Fibroblast of skin of right biceps (primary cell): ENCODE measurements around the gene TFIP11.

ENCODE experiments used
- DNase-seq: peaks from one replicate; pipeline ENCODE4 v3.0.0-alpha.2; 2013

The TFIP11 gene

DNA sequence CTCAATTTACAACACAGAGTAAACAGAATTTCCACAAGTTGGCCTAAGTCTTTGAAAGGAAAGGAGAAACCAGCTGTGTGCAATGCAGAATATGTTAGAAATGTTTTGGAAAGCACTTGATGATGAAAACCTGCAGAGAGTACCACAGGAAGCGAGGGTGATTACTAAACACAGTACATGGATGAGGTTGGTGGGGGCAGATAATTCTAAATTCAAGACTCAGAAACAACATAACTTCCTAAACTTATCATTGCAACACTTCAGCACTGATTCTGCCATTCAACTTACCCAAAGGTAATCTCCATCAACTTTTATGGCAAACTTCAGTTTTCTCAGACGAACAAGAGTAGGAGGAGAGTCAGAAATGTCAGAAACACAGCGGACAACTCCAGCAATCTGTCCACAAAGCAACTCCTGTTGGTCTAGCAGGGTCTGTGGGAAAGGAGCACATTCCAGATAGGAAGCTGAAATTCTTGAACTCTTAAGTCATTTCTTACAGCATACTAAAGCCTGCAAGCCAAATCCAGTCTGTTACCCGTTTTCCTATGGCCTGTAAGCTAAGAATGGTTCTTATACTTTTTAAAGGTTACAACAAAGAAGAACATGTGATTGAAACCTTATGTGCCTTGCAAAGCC lies 35.5 kb downstream of the TFIP11 start:
- peak; percentile 84 for DNase-seq

DNA sequence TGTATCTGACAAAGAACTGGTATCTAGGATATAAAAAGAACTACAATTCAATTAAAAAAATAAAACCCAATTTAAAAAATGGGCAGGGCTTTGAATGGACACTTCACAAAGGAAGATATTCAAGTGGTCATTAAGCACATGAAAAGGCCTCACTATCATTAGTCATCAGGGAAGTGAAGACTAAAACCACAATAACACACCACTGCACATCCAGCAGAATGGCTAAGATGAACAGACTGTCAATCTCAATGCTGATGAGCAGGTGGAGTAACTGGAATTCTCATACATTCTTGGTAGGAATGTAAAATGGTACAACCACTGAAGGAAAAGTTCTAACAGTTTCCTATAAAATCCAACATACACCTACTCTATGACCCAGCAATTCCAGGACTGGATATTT lies 37.6 kb downstream of the TFIP11 start:
- no peak for DNase-seq

- DNase-seq = peak; percentile 90
Measured at GRCh38 chr22:26471522-26471921, 40.8 kb downstream of the TFIP11 start.

- DNase-seq = no peak
Measured at GRCh38 chr22:26470807-26471206, 41.5 kb downstream of the TFIP11 start.

- no peak for DNase-seq
Measured at GRCh38 chr22:26466196-26466595, 46.1 kb downstream of the TFIP11 start.

DNA sequence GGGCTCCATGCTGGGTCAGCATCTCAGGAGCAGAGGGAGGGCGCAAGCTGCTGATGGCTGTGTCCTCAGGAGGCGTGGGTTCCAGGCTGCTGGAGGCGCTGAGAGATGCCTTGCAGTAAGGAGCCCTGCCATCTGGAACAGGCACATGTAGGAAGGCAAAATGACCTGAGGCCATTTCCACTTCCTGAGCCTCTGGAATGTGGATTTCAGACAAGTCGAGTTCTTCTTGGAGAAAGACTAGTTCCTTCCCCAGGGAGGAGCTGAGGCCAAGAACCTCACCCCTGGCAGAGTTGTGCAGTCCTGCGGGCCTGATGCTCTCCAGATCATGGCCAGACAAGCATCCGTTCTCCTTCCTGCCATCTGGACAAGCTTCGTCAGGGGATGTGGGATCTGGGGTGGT lies 48.0 kb downstream of the TFIP11 start:
- no peak for DNase-seq

- no peak for DNase-seq
Measured at GRCh38 chr22:26463688-26464087, 48.6 kb downstream of the TFIP11 start.

DNA sequence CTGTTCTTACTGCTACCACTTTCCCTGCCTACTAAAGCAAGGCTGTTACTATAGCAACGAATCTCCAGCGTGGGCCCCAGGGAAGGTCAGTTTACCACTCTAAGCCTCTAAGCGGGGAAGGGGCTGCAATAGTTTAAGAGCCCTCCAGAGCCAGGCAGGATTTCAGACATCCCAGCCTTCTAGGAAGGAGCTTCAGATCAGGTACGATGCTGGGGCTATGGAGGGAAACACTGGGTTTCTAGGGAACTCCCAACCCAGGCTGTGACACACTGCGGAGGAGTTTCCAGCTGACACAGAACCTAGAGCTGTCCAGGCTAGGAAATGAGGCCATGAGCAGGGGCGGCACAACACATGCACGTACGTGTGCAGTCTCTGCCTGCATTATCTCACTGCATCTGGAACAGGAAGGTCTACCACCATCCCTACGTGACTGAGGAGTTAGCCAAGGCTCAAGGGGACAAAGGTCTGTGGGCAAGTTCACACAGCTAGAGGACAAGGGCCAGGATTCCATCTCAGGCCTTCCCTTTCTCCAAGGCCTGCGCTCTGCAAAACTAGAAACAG lies 49.1 kb downstream of the TFIP11 start:
- no peak for DNase-seq

DNA sequence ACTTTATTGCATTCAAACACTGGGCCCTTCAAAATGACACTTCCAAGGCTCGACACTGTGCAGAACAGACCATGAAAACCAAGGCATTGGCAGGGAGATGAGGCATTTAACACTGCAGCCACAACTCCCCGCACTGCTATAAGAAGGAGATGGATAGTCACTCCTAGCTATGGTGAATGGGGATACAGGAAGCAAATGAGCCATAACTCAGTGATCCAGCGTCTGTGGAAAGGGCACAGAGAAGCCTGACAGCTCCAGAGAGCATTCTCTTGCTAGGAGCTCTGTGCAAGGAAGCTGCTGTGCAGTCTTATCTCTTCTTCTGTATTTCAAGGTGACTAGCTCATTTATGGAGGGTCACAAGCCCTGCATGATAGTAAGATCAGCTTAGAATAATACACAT lies 49.6 kb downstream of the TFIP11 start:
- no peak for DNase-seq

DNA sequence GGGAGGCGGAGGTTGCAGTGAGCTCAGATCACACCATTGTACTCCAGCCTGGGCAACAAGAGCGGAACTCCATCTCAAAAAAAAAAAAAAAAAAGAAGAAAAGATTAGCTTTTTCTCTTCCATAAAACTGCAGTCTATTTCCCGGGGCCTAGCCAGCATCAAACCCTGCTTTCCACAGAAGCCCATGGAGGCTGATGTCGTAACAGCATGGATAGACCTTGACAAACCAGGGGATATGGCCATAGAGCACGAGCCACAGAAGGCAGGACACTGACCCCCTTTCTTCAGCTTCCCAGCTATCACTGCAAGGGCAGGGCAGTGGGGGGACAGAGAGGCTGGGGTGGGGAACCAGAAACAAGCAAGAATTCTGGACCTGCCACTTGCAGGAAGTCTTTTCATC lies 50.2 kb downstream of the TFIP11 start:
- DNase-seq = no peak

DNA sequence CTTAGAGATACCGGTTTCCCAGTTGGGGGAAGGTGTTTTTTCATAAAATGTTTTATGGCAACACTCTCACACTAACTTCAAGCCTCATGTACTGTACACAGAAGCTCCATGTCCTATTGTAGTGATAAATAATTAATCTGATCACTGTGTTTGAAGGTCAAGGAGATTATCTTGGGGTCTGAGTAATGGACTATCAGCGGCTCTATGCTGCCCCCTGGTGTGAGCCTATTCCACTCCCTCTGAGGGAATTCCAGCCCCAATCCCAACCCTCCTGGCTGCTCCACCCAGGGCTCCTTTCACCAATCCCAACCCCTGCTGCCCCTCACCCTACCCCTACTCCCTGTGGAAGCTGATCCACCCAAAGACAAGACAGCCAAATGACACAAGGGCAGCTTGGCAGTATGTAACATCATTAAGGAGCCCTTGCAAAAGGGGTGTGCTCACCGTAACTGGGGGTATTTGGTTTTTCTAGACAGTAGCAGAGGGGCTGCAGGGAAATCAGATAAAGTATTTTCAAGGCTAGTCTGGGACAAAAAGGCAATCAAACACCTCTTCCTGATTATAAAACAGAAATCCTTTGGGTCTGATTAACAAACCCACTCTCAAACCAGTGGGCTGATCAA lies 51.0 kb downstream of the TFIP11 start:
- peak; percentile 41 for DNase-seq

DNA sequence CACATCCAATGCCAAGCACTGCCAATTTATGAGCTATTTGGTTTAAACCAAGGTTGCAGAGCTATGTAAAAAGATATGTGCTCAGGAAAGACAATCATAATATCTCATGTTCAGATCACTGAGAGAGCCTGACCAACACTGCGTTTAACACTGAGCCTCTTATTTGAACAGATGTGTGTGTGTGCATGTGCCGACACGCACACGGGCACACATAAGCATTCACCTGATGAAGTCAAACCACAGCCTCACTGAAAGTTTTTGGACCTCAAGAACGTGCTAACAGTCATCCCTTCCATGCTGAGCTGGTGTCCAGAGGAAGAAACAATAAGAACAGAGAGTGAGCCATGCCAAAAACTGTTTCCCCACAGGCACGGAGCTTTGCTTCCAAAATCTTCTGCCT lies 52.1 kb downstream of the TFIP11 start:
- no peak for DNase-seq

DNA sequence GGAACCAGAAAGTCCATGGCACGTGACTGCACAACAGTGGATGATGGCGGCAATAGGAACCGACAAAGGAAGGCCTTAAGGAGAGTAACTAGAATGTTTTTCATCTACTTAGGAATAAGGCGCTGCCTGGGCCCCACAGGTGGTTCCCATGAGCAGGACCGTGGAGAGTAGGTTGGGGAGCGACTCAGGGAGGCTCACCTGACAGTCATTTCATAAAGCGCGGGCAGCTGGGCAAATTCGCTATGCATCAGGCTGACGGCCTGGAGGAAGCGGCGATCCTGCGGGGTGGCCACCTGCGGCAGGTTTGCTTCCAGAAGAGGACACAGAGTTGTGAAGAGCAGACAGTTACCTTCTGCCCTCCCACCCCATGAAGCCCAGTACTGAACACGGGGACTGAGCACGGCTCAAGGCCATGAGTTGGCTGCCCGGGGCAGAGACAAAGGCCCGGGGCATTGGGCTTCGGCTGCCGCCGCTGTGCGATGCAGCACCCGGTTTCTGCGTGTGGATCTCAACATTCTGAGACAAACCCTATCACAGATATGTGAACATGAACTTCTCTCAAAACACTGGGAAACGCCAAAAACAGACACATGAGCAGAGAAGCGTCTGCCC lies 54.5 kb downstream of the TFIP11 start:
- DNase-seq = no peak

GRCh38 chr22:26453812-26454500 lies 58.3 kb downstream of the TFIP11 start:
- no peak for DNase-seq

GRCh38 chr22:26453216-26453615 lies 59.1 kb downstream of the TFIP11 start:
- DNase-seq = no peak

GRCh38 chr22:26452236-26453016 lies 59.8 kb downstream of the TFIP11 start:
- DNase-seq = no peak

DNA sequence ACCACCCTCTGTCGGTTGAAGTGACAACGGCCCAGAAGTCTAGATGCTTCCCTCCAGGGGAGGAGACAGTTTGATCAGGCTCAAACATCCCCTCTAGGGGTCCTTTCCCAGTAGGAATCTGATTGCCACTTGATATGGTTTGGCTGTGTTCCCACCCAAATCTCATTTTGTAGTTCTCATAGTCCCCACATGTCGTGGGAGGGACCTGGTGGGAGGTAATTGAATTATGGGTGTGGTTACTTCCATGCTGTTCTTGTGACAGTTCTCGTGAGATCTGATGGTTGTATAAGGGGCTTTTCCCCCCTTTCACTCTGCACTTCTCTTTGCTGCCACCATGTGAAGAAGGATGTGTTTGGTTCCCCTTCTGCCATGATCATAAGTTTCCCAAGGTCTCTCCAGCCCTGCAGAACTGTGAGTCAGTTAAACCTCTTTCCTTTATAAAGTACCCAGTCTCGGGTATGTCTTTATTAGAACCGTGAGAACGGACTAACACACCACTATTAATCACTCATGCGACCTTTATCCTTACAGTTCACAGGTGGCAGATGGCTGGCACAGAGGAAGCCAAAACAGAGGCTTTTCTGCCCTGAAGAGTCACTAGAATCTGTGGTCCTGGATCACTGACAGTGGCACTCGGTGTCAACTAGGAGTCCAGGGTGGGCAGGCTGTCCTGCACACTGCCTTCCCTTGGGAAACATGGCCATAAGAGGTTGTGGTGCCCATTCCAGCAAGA lies 61.7 kb downstream of the TFIP11 start:
- DNase-seq = no peak

- DNase-seq = no peak
Measured at GRCh38 chr22:26448941-26449340, 63.3 kb downstream of the TFIP11 start.

DNA sequence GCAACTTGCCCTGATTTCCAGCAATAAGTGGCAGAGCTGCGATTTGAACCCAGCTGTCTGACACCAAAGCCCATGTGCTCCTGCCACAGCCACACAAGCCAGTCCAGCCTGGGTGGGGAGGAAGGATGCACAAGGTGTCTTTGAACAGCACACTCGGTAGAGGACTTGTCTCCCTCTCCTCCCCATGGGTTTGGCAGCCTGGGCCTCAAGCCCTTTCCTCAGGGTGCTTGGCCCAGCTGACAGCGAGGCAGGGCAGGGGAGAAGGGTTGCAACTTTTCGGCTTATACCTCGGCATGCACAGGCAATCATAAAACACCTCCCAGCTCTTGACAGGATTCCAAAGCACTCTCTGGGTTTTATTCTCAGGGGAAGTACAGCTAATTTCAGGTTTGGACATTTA lies 63.9 kb downstream of the TFIP11 start:
- no peak for DNase-seq

DNA sequence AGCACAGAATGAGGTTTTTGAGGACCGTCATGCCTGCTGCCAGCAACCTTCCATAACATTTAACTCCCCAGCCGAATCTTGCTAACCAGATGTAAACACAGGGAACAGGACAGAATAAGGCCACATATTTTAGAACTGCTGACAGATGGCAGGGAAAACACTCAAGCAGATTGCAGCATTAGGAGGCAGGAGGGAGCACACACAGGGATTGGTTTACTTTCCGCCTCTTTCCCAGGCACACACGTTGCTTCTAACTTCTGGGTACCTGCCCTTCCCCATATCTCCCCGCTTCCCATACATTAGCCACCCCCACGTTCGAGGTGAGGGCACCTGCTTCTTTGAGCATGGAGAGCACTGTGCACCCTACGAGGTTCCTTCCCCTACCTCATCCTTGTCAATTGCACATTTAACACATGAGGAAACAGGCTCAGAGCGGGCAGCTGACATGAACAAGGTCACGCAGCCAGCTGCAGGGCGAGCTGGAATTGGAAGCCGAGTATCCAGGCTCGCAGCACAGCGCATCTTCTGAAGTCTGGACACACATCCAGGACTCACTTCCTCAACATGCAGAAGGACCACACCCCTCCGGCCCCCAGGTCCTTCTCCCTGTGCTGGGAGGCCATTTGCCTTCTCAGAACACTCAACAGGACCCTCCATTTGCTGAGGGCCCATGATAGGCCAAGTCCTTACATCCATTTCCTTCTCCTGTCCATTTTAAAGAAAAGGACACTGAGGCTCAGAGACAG lies 64.5 kb downstream of the TFIP11 start:
- no peak for DNase-seq

GRCh38 chr22:26446808-26447515 lies 65.3 kb downstream of the TFIP11 start:
- no peak for DNase-seq
